Measurements from ENCODE around the gene ZNF469.

GRCh38 chr16:88387180-88387765, 4.5 kb downstream of the ZNF469 start:
- no peak for TF ChIP-seq CTCF (IDR thresholded peaks at IDR 0.05)
- TF ChIP-seq POLR2A (IDR thresholded peaks at IDR 0.05), result no peak
